Activated gamma-delta T cell treated with Interleukin-2 at 50 U/mL for 16 hours (primary cell): ENCODE measurements around the gene PDE4B.
A peak's percentile ranks its signal among the peaks of the same experiment; 100 is the strongest.

ENCODE experiments used
- DNase-seq: peaks from one replicate; pipeline ENCODE4 v3.0.0-alpha.2; 2020

PDE4B gene

DNA sequence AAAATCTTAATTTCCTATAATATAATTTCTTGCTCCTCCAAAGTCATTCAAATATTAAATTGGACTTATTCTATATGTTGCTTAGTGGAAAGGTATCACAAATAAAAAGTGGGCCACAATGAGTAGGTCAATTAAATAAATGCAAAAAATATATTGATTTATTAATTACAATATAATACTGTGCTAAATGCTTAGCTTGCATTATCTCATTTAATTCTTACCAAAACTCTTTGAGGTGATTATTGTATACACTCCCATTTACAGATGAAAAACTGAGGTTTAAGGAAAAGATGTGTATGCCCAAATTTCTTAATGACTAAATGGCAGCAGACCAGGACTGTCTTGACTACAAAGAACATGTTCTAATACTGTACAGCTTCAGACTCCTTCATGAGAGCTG, 415.9 kb downstream of the PDE4B start:
- DNase-seq, result no peak

GRCh38 chr1:66210635-66211244, 418.0 kb downstream of the PDE4B start:
- DNase-seq, result no peak

GRCh38 chr1:66211521-66211920, 418.8 kb downstream of the PDE4B start:
- no peak for DNase-seq

DNA sequence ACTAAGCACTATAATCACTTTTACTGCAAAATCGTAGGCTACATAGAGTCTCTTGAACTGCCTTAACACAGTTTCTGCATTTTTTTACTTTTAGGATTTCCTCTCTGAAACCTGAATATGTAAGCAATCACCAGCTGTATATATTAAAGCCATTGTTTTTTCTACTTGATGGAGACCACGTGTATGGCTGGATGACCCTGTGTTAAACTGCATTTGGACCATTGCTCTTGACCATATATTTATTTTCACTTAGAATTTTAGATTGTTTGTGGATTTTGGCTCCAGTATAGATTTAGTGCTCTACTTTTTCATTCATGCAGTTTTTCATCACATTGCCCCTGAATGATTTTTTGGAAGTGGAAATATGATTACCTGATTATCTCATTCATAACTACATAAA, 420.8 kb downstream of the PDE4B start:
- DNase-seq, result no peak

DNA sequence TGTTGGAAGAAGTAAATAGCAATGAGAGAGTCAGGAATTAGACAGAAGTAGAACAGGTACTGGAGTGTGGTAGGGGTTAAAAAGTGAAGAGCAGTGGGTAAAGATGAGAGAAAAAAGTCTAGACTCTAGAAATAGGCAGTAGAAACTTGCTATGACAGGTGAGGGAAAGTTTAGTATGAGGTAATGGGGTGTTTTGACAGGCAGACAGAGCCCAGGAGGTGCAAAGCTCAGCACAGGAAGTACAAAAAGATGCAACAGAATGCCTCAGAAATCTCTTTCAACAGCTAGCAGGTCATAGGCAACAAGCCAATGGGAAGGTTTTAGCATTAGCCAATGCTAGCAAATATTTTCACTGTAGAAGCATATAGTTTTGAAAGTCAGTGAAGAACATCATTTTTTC, 422.2 kb downstream of the PDE4B start:
- no peak for DNase-seq

GRCh38 chr1:66217021-66217420, 424.3 kb downstream of the PDE4B start:
- DNase-seq, result no peak

DNA sequence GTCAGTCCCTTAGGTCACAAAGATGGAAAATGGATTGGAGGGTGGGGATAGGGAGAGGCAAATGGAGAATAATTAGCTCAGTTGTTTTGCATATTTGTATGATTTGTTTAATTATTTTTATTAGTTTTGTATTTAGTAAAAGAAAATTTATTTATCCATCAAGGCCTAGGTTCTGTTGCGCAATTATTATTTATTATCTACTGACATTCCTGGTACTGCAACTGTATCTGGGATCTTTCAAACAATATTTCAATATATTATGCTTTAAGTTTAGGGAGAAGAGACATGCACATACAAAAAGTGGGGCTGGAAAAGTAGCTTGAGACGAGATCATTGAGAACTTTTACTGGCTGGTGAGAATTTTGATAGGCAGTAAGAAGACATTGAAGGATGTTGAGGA, 424.9 kb downstream of the PDE4B start:
- DNase-seq, result no peak

- no peak for DNase-seq
Measured at GRCh38 chr1:66220477-66220876, 427.8 kb downstream of the PDE4B start.

DNA sequence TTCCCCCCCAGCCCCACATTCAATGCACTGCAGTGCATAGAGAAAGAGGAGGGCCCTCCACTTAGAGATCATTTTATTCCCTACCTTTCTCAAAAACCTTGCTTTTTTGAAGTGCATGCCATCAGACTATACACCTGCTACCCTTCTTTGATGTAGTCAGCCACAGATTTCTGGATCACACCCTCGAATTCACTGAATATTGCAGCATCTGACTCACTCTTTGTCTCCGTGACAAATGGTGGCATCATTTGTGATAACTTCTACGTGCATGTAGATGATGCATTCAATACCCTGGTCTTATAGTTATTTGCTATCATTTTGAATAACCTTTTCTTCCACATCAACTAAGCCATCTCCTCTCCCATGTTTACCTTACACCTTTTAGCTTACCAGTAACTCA, 431.0 kb downstream of the PDE4B start:
- DNase-seq, result no peak

- no peak for DNase-seq
Measured at GRCh38 chr1:66226985-66227384, 434.3 kb downstream of the PDE4B start.

- DNase-seq, result no peak
Measured at GRCh38 chr1:66227966-66228365, 435.3 kb downstream of the PDE4B start.

DNA sequence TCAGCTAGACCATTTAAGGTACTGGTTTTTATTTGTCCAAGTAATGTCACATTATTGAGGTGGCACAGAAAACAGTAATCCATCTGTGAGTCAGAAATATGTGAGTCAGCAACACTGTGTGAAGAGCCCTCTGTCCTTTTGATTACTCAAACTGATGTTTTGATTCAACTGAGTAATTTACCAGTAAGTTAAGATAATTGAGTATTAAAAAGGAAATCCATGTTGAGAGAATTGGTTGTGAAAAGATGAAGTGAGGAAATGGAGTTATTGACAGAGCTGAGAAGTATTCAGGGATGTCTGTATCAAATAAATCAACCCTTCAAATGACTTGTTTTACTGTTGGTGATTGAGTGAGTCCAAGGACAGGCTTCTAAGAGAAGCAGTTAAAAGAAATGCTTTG, 438.5 kb downstream of the PDE4B start:
- DNase-seq, result no peak

DNA sequence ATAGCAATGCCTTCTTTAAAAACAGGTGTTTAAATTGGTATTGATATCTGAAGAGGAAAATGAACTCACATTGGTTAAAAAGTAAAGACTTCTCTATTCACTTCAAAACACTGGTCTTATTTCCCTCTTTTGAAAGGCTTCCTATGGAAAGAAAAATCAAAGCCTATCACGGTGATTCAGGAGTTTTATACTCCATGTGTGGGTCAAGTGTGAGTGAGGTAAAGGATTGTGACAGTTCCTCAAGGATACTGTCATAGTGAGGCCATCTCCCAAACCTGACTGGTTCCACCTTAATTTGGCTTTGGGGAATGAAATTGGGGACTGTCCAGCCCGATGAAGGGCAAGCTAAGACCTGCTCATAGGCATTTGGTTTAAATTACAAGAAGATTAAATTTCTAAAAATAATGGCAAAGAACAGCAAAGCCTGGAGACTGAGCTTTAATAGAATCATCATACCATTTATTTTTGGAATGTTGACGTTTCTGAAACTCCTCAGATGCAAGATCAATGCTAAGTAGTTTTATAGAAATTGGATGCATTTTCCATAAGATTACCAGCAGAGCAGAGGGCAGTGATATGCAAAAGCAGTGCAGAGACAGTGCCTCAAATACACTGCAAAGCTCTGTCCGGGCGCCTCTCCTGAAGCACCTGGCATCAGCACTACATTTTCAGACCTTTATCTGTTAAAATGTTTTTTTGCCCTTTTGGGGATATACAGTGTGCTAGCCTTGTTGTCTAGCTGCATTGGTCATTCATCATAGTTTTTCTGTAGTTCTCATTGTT, 439.2 kb downstream of the PDE4B start:
- DNase-seq, result no peak

DNA sequence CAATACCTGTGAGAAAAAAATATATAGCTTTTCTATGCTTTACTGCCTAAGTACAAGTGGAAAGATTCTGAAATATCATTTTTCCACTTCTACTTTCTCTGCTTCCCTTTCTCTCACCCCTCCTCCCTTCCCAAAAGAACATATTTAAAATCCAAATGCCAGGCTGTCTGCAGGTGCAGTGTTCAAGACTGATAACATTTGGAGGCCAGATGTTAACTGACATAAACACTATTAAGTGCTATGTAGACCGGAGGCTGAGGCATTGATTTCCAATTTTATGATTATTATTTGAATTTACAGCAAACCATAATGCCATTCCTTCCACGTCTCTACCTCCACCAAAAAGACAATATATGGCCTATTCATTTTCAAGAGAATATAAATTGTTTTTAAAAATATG, 444.3 kb downstream of the PDE4B start:
- DNase-seq, result no peak

DNA sequence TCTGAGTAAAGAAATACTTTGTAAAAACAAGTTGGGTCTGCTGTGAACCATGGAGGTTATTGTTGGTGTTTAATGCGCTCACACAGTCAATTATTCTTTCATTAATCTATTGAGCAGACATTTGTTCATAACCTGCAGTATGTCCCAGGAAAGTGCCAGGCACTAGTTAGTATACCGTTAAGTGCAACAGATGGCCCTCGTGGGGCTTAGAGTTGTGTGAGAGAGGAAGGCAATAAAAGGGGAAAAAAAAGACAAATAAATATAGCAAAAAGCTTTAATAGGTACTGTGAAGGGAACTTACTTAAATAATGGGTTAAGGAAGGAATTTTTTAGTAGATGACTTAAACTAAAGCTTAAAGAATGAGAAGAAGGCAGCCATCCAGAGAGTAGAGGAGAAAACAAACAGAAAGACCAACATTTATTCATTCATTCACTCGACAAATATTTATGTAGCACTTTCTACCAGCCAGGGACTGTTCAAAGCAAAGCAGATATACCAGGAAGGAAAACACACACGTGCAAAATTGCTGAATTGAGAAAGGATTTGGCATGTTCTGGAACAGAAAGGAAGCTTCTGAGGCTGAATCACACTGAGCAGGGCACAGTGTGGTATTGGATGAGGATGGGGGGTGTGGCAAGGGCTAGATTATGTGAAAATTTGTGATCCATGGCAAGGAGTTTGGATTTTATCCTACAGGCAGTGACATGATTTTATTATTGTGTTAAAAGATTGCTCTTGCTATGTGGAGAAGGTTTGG, 445.2 kb downstream of the PDE4B start:
- no peak for DNase-seq

DNA sequence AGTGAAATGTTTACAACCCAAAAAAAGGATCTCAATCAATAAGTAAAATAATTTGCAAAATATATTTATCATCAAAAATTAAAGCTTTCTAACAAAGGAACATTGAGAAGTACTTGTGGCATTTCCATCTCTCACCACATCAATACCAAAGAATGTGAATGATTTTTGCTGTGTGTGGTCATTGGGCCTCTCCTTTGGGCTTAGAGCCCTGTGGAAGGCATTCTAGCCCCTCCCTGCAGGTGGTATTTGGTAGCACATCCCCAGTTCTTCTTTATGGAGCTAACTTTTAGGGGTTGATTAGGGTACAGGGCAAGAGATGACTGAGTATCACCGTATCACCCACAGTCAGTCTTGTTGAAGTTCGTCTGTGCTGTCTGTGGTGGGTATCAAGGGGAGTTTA, 447.1 kb downstream of the PDE4B start:
- no peak for DNase-seq

GRCh38 chr1:66240491-66241484, 448.1 kb downstream of the PDE4B start:
- DNase-seq, result no peak

- peak; percentile 60 for DNase-seq
Measured at GRCh38 chr1:66242646-66243547, 450.2 kb downstream of the PDE4B start.

DNA sequence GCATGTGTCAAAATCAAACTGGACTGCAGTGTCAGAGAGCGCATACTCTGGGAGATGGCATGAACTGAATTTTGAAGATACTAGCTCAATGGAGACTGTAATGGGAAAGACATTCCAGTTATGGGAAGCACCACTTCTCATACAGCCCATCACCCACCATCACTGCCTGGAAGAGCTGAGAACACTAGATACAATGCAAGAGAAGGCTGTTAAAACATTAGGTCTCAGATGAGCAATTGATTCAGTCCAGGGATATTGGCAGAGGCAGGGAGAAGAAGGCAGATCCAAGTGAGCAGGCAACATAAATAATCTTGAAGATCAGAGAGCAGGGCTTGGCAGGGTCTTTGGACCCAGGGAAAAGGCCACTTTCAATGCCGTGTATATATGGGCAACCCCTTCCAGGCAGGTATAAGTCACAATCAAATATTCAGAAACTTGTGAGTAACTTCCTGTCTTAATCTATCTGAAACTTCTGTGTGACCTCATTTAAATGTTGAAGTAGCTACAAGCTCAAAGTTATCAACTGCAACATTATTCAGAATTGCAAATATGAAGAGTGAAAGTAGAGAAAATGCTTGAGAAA, 450.9 kb downstream of the PDE4B start:
- DNase-seq, result no peak

DNA sequence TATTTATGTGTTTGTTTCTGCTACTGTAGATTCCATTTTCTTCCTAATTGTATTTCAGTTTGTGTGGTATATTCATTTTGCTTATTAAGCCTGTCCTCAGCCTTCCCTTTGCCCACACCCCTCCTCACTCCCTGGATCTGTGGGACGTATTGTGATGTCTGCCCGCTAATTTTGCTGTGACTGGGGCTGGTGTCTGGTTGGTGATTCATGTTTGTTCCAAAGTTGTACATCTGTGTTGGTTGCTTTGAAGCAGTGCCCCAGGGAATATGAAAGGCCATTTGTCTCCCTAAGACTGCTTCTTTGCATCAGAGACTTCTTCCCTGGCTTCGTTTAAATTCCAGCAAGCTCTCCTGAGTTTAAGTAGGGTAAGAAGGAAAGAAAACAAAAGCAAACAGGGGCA, 451.7 kb downstream of the PDE4B start:
- DNase-seq, result no peak

GRCh38 chr1:66245691-66246090, 453.0 kb downstream of the PDE4B start:
- no peak for DNase-seq
